Smooth muscle cell (in vitro differentiated cells): Measurements from ENCODE around the gene CLRN1. TPM values are rescaled to one million over a fixed set of nuclear protein-coding genes. Genes with fewer than 3 reads are reported as not detected.

Source experiments
- DNase-seq: peaks from one replicate; lab custom pipeline; 2025; ENCODE audit not compliant: unreplicated experiment; lab: John Stamatoyannopoulos, UW
- H2AFZ ChIP-seq: fragments of 200-600 bp; sonication (generic); 2 replicates; pipeline ENCODE4 v1.6.0; 2016; ENCODE audit warnings: antibody characterized with exemption, low read depth, mild to moderate bottlenecking
- H3F3A ChIP-seq: fragments of 200-600 bp; sonication (generic); 2 replicates; pipeline ENCODE4 v1.6.0; 2017; ENCODE audit warnings: antibody characterized with exemption, low read depth
- H3K27ac ChIP-seq: fragments of 200-600 bp; sonication (generic); 2 replicates; pipeline ENCODE4 v1.5.1; 2016; ENCODE audit warnings: low read depth, mild to moderate bottlenecking
- H3K27me3 ChIP-seq: fragments of 200-600 bp; sonication (generic); 2 replicates; pipeline ENCODE4 v1.6.1; 2016; ENCODE audit warnings: low read depth, mild to moderate bottlenecking
- H3K36me3 ChIP-seq: fragments of 200-600 bp; sonication (generic); 2 replicates; pipeline ENCODE4 v1.5.1; 2016; ENCODE audit warnings: low read depth
- H3K4me1 ChIP-seq: fragments of 200-600 bp; sonication (generic); 2 replicates; pipeline ENCODE4 v1.5.1; 2016; ENCODE audit warnings: low read depth
- H3K4me2 ChIP-seq: fragments of 200-600 bp; sonication (generic); 2 replicates; pipeline ENCODE4 v1.6.0; 2016; ENCODE audit warnings: mild to moderate bottlenecking
- H3K4me3 ChIP-seq: fragments of 200-600 bp; sonication (generic); 2 replicates; pipeline ENCODE4 v1.5.1; 2016; ENCODE audit warnings: mild to moderate bottlenecking
- H3K79me2 ChIP-seq: fragments of 200-600 bp; sonication (generic); 2 replicates; pipeline ENCODE4 v1.6.0; 2016; ENCODE audit warnings: low read depth, mild to moderate bottlenecking
- H3K9ac ChIP-seq: fragments of 200-600 bp; sonication (generic); 2 replicates; pipeline ENCODE4 v1.6.0; 2016; ENCODE audit warnings: low read depth
- H3K9me3 ChIP-seq: fragments of 200-600 bp; sonication (generic); replicated peaks from 2 replicates; pipeline ENCODE4 v1.5.1; 2016; ENCODE audit warnings: low read depth
- H4K20me1 ChIP-seq: fragments of 200-600 bp; sonication (generic); 2 replicates; pipeline ENCODE4 v1.6.0; 2016; ENCODE audit warnings: low read depth
- CTCF ChIP-seq: fragments of 200-600 bp; sonication (generic); IDR thresholded peaks from 2 replicates; pipeline ENCODE4 v1.5.1; 2017; ENCODE audit warnings: borderline replicate concordance, mild to moderate bottlenecking, antibody characterized with exemption; ENCODE audit not compliant: insufficient read depth, poor library complexity, severe bottlenecking
- WGBS: methylation state at CpG from one replicate; pipeline ENCODE4 v1.1.7; 2016; ENCODE audit warnings: low lambda C conversion rate; 5-methylcytosine and 5-hydroxymethylcytosine counted together
- polyA plus RNA-seq: library from polyadenylated mRNA; unstranded; fragments of >200 nt; fragmentation: Nextera tagmentation; extraction: Ambion mirVana; gene quantifications from 2 replicates; pipeline ENCODE4 v1.2.1, GENCODE V29; 2016
- total RNA-seq: library from RNA; depleted of rRNA; stranded (reverse); fragments of >200 nt; gene quantifications from 2 replicates; pipeline ENCODE4 v1.2.3, GENCODE V29; 2014

Gene CLRN1
- total and polyA plus RNA-seq, 2 experiments from 2014 or later, result not detected

GRCh38 chr3:150890295-150890694 lies 82.2 kb downstream of the CLRN1 start:
- 76% methylated on average over 3 of the region's 3 CpGs for WGBS
- Histone ChIP-seq H3K4me2 (no peak overlapping the region), H3K4me1 (no peaks in the 10 kb centered on the region), H3F3A (no peaks in the 10 kb centered on the region), H3K27me3 (peaks cover 5% of the 10 kb centered on the region), H3K9ac (no peak overlapping the region), H3K79me2 (no peaks in the 10 kb centered on the region), H2AFZ (no peak overlapping the region), H3K9me3 (no peaks in the 10 kb centered on the region), H3K27ac (no peak overlapping the region), H4K20me1 (no peaks in the 10 kb centered on the region), H3K4me3 (no peak overlapping the region), H3K36me3 (no peaks in the 10 kb centered on the region)
- no peak for DNase-seq
- TF ChIP-seq CTCF, result no peak

GRCh38 chr3:150889106-150889505 lies 83.4 kb downstream of the CLRN1 start:
- Histone ChIP-seq H3K4me3 (no peak overlapping the region), H3K9me3 (no peaks in the 10 kb centered on the region), H2AFZ (no peak overlapping the region), H3K79me2 (no peaks in the 10 kb centered on the region), H4K20me1 (no peaks in the 10 kb centered on the region), H3K36me3 (no peaks in the 10 kb centered on the region), H3K4me1 (no peaks in the 10 kb centered on the region), H3K4me2 (no peak overlapping the region), H3F3A (no peaks in the 10 kb centered on the region), H3K27me3 (no peaks in the 10 kb centered on the region), H3K27ac (no peak overlapping the region), H3K9ac (no peak overlapping the region)
- TF ChIP-seq CTCF, result no peak
- 83% methylated on average over 6 of the region's 6 CpGs for WGBS
- DNase-seq, result no peak

DNA sequence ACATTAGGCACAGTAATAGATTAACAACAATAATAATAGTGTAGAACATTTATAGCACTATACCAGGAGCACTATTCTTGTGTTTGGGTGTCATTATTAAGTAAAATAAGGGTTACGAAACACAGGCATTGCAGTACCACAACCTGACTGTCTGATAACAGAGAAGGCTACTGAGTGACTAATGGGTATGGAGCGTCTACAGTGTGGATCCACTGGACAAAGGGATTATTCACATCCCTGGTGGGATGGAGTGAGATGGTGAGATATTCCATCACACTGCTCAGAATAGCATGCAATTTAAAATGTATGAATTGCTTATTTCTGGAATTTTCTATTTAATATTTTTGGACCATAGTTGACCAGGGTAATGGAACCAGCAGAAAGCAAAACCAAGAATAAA lies 85.5 kb downstream of the CLRN1 start:
- H3F3A ChIP-seq, result no peaks in the 10 kb centered on the region
- 71% methylated on average over 2 of the region's 2 CpGs for WGBS

More for the DNA sequence above, 85.5 kb downstream of the CLRN1 start:
- no peaks in the 10 kb centered on the region for H4K20me1 ChIP-seq
- H3K9me3 ChIP-seq, result no peaks in the 10 kb centered on the region
- H3K79me2 ChIP-seq, result no peaks in the 10 kb centered on the region
- TF ChIP-seq CTCF, result no peak
- no peak overlapping the region for H2AFZ ChIP-seq
- H3K36me3 ChIP-seq, result no peaks in the 10 kb centered on the region
- H3K9ac ChIP-seq, result no peak overlapping the region
- H3K27me3 ChIP-seq, result peaks cover 7% of the 10 kb centered on the region
- H3K4me1 ChIP-seq, result no peaks in the 10 kb centered on the region
- H3K27ac ChIP-seq, result no peak overlapping the region
- H3K4me2 ChIP-seq, result no peak overlapping the region
- DNase-seq, result no peak
- H3K4me3 ChIP-seq, result no peak overlapping the region
